K562 (cell line): Measurements from ENCODE around the gene CBX2.

Experiments
- ATF3 ChIP-seq, 2 experiments: fragments of 450-650 bp in 1 of 2; sonication (generic) in 1 of 2; formaldehyde crosslinking in 1 of 2; IDR thresholded peaks in 1 of 2; conservative IDR thresholded peaks in 1 of 2; 2 replicates each; pipeline versions ENCODE4 v1.6.1 to v1.8.1; 2016 to 2023; ENCODE audit warnings: mild to moderate bottlenecking in 2 of 2, moderate library complexity in 2 of 2, inconsistent platforms in 1 of 2, missing genetic modification reagents in 1 of 2
- CTCF ChIP-seq, 3 experiments: IDR thresholded peaks in 2 of 3; conservative IDR thresholded peaks in 1 of 3; 2 replicates each; pipeline ENCODE4 v1.5.1; 2011 to 2012; ENCODE audit warnings: low read length in 3 of 3, mild to moderate bottlenecking in 3 of 3, control low read depth in 2 of 3, improper control_type of control experiment in 1 of 3, inconsistent platforms in 1 of 3, low read depth in 1 of 3, mixed read lengths in 1 of 3, moderate library complexity in 1 of 3; ENCODE audit not compliant: insufficient read depth in 2 of 3
- FOXK1 ChIP-seq: sonication (generic); formaldehyde crosslinking; IDR thresholded peaks from 2 replicates; pipeline ENCODE4 v1.8.0; 2022; ENCODE audit warnings: missing genetic modification reagents, mild to moderate bottlenecking, borderline replicate concordance
- JUND ChIP-seq, 2 experiments: IDR thresholded peaks; 2 replicates in 1 of 2; 3 replicates in 1 of 2; pipeline ENCODE4 v1.6.1; 2011; ENCODE audit warnings: borderline replicate concordance in 2 of 2, low read depth in 2 of 2, low read length in 2 of 2, improper control_type of control experiment in 1 of 2, missing biosample characterization in 1 of 2, missing genetic modification characterization in 1 of 2, missing genetic modification reagents in 1 of 2
- MAX ChIP-seq: sonication (generic); formaldehyde crosslinking; IDR thresholded peaks from 2 replicates; pipeline ENCODE4 v1.9.0; 2022; ENCODE audit warnings: mild to moderate bottlenecking, missing genetic modification reagents
- MAZ ChIP-seq, 2 experiments: fragments of 450-650 bp in 1 of 2; sonication (generic) in 1 of 2; formaldehyde crosslinking; IDR thresholded peaks in 1 of 2; conservative IDR thresholded peaks in 1 of 2; 2 replicates each; pipeline versions ENCODE4 v1.4.0 to v1.5.0; 2020; ENCODE audit warnings: mild to moderate bottlenecking in 1 of 2, missing genetic modification reagents in 1 of 2
- POLR2A ChIP-seq: fragments of 450-650 bp; conservative IDR thresholded peaks from 2 replicates; pipeline ENCODE4 v1.6.1; 2016
- RNF2 ChIP-seq: sonication (generic); IDR thresholded peaks from 2 replicates; pipeline ENCODE4 v1.6.1; 2016
- SIX5 ChIP-seq, 2 experiments: IDR thresholded peaks; 2 replicates each; pipeline ENCODE4 v1.6.1; 2011; ENCODE audit warnings: low read length in 2 of 2, borderline replicate concordance in 1 of 2, low read depth in 1 of 2, mild to moderate bottlenecking in 1 of 2, moderate library complexity in 1 of 2; ENCODE audit not compliant: insufficient read depth in 1 of 2
- TAF1 ChIP-seq: IDR thresholded peaks from 2 replicates; pipeline ENCODE4 v1.6.1; 2011; ENCODE audit warnings: mild to moderate bottlenecking, low read length, moderate library complexity; ENCODE audit not compliant: insufficient read depth, control insufficient read depth, severe bottlenecking; ENCODE audit errors: extremely low read depth
- ZNF140 ChIP-seq: fragments of 250-450 bp; sonication (Bioruptor Pico); IDR thresholded peaks from 2 replicates; pipeline ENCODE4 v1.8.0; 2021; ENCODE audit warnings: moderate library complexity, mild to moderate bottlenecking, inconsistent platforms
- ZNF274 ChIP-seq: IDR thresholded peaks from 2 replicates; pipeline ENCODE4 v1.6.1; 2011; ENCODE audit warnings: low read depth, mild to moderate bottlenecking, low read length, moderate library complexity, borderline replicate concordance

- TF ChIP-seq RNF2 (no peak), ZNF274 (no peak), MAX (CRISPR knock-in tag) (no peak), POLR2A (no peak), ZNF140 (CRISPR knock-in tag) (no peak), MAZ (CRISPR knock-in tag; conservative IDR thresholded peaks at IDR 0.05 in 1 of 2, IDR thresholded peaks at IDR 0.05 in 1 of 2) (no peak), FOXK1 (CRISPR knock-in tag) (no peak), SIX5 (IDR thresholded peaks at IDR 0.05; ENCODE audit: borderline replicate concordance in 1 of 2, insufficient read depth in 1 of 2, low read depth in 1 of 2, low read length in 2 of 2) (no peak), TAF1 (no peak), JUND (IDR thresholded peaks at IDR 0.05; ENCODE audit: borderline replicate concordance, low read depth, low read length) (no peak), JUND (tag; IDR thresholded peaks at IDR 0.05; ENCODE audit: borderline replicate concordance, low read depth, low read length) (no peak), CTCF (IDR thresholded peaks at IDR 0.05 in 2 of 3, conservative IDR thresholded peaks at IDR 0.05 in 1 of 3; ENCODE audit: insufficient read depth in 2 of 3, low read depth in 1 of 3, low read length in 3 of 3) (no peak), ATF3 (IDR thresholded peaks at IDR 0.05) (no peak), ATF3 (CRISPR knock-in tag; conservative IDR thresholded peaks at IDR 0.05) (no peak)
Observed at GRCh38 chr17:79821331-79822095, 43.6 kb downstream of the CBX2 start.
